HepG2 (cell line): ENCODE measurements around the gene SPHK2. TPM values are rescaled to one million over a fixed set of nuclear protein-coding genes. Genes with fewer than 3 reads are reported as not detected.

Experiments
- BATF2 ChIP-seq: sonication (generic); formaldehyde crosslinking; IDR thresholded peaks from 2 replicates; pipeline ENCODE4 v1.8.0; 2022; ENCODE audit warnings: mild to moderate bottlenecking, missing genetic modification reagents, moderate library complexity
- CREB3 ChIP-seq: sonication (generic); formaldehyde crosslinking; IDR thresholded peaks from 2 replicates; pipeline ENCODE4 v1.5.0; 2020; ENCODE audit warnings: missing genetic modification reagents
- CSRNP1 ChIP-seq: sonication (generic); formaldehyde crosslinking; IDR thresholded peaks from 2 replicates; pipeline ENCODE4 v1.8.1; 2023; ENCODE audit warnings: mild to moderate bottlenecking, missing genetic modification reagents
- E2F1 ChIP-seq: sonication (generic); formaldehyde crosslinking; IDR thresholded peaks from 2 replicates; pipeline ENCODE4 v1.5.0; 2020; ENCODE audit warnings: missing genetic modification reagents
- MEIS1 ChIP-seq: sonication (generic); formaldehyde crosslinking; IDR thresholded peaks from 2 replicates; pipeline ENCODE4 v1.9.0; 2021; ENCODE audit warnings: mild to moderate bottlenecking, missing genetic modification reagents, moderate library complexity, borderline replicate concordance
- POGZ ChIP-seq: sonication (generic); formaldehyde crosslinking; IDR thresholded peaks from 2 replicates; pipeline ENCODE4 v1.4.0; 2020; ENCODE audit warnings: mild to moderate bottlenecking, missing genetic modification reagents
- RFXAP ChIP-seq: sonication (generic); formaldehyde crosslinking; IDR thresholded peaks from 2 replicates; pipeline ENCODE4 v1.4.0; 2020; ENCODE audit warnings: missing genetic modification reagents, borderline replicate concordance
- SOX6 ChIP-seq, 2 experiments: fragments of 450-650 bp in 1 of 2; sonication (generic) in 1 of 2; formaldehyde crosslinking in 1 of 2; IDR thresholded peaks; 2 replicates each; pipeline versions ENCODE4 v1.4.0 to v1.6.1; 2017 to 2020; ENCODE audit warnings: antibody characterized with exemption in 1 of 2, mild to moderate bottlenecking in 1 of 2, missing genetic modification reagents in 1 of 2
- SRSF1 ChIP-seq: fragments of 200-400 bp; formaldehyde crosslinking; optimal IDR thresholded peaks from 2 replicates; pipeline ENCODE3; 2017; ENCODE audit warnings: mild to moderate bottlenecking, low read depth, low read length, moderate library complexity
- SUZ12 ChIP-seq: fragments of 150-350 bp; IDR thresholded peaks from 2 replicates; pipeline ENCODE4 v1.6.1; 2014; ENCODE audit warnings: low read depth, low read length
- TEAD2 ChIP-seq: sonication (generic); formaldehyde crosslinking; IDR thresholded peaks from 2 replicates; pipeline ENCODE4 v1.9.0; 2021; ENCODE audit warnings: missing genetic modification reagents
- TOE1 ChIP-seq: sonication (generic); formaldehyde crosslinking; IDR thresholded peaks from 2 replicates; pipeline ENCODE4 v1.4.0; 2020; ENCODE audit warnings: mild to moderate bottlenecking, missing genetic modification reagents
- ZBTB20 ChIP-seq: sonication (generic); formaldehyde crosslinking; IDR thresholded peaks from 2 replicates; pipeline ENCODE4 v1.8.1; 2023; ENCODE audit warnings: missing genetic modification reagents, low read depth, mild to moderate bottlenecking, borderline replicate concordance
- ZBTB43 ChIP-seq: sonication (generic); formaldehyde crosslinking; conservative IDR thresholded peaks from 2 replicates; pipeline ENCODE4 v1.4.0; 2020; ENCODE audit warnings: missing genetic modification reagents
- ZNF510 ChIP-seq: sonication (generic); formaldehyde crosslinking; IDR thresholded peaks from 2 replicates; pipeline ENCODE4 v1.4.0; 2020; ENCODE audit warnings: low read depth, mild to moderate bottlenecking, missing genetic modification reagents
- ZNF619 ChIP-seq: sonication (generic); formaldehyde crosslinking; IDR thresholded peaks from 2 replicates; pipeline ENCODE4 v1.4.0; 2020; ENCODE audit warnings: mild to moderate bottlenecking, missing genetic modification reagents
- ZNF691 ChIP-seq: sonication (generic); formaldehyde crosslinking; IDR thresholded peaks from 2 replicates; pipeline ENCODE4 v1.4.0; 2020; ENCODE audit warnings: missing genetic modification reagents, low read depth, mild to moderate bottlenecking, borderline replicate concordance
- ZNF740 ChIP-seq: sonication (generic); formaldehyde crosslinking; IDR thresholded peaks from 2 replicates; pipeline ENCODE4 v1.4.0; 2020; ENCODE audit warnings: missing genetic modification reagents
- ZNF768 ChIP-seq: sonication (generic); formaldehyde crosslinking; IDR thresholded peaks from 2 replicates; pipeline ENCODE4 v1.4.0; 2020; ENCODE audit warnings: missing genetic modification reagents
- ZNF777 ChIP-seq: sonication (generic); formaldehyde crosslinking; IDR thresholded peaks from 2 replicates; pipeline ENCODE4 v1.4.0; 2020; ENCODE audit warnings: missing genetic modification reagents
- ZNF816 ChIP-seq: sonication (generic); formaldehyde crosslinking; IDR thresholded peaks from 2 replicates; pipeline ENCODE4 v1.8.0; 2022; ENCODE audit warnings: missing genetic modification reagents, mild to moderate bottlenecking, borderline replicate concordance
- ZNF850 ChIP-seq: sonication (generic); formaldehyde crosslinking; conservative IDR thresholded peaks from 2 replicates; pipeline ENCODE4 v1.9.0; 2021; ENCODE audit warnings: mild to moderate bottlenecking, missing genetic modification reagents
- polyA plus RNA-seq, 8 experiments: library from polyadenylated mRNA; depleted of rRNA in 3 of 8; stranded (reverse) in 7 of 8; unstranded in 1 of 8; fragments of >200 nt; fragmentation: Illumina TruSeq in 4 of 8; extraction: Trizol in 4 of 8; gene quantifications; 2 replicates each; pipeline versions ENCODE4 v1.2.1 to v1.2.3, GENCODE V29; 2011 to 2016; ENCODE audit warnings: low read depth in 4 of 8, missing spikeins in 1 of 8, mixed read lengths in 1 of 8; ENCODE audit not compliant: insufficient read depth in 1 of 8
- total RNA-seq, 5 experiments: library from RNA; depleted of rRNA; stranded (reverse); fragments of >200 nt; fragmentation: Illumina TruSeq; extraction: Trizol; gene quantifications; 2 replicates each; pipeline ENCODE4 v1.2.3, GENCODE V29; 2016; ENCODE audit warnings: low read depth in 1 of 5

SPHK2 gene
- total and polyA plus RNA-seq, 2 of the 13 experiments (the other 11 are each of a cell fraction or from before 2014, with no cell fraction given): 2.9 to 14.4 TPM

GRCh38 chr19:48637449-48637947, 18.2 kb downstream of the SPHK2 start (continued):
- TF ChIP-seq TEAD2 (CRISPR knock-in tag) (no peak), ZNF777 (CRISPR knock-in tag) (no peak), ZNF691 (peak; percentile 68), SUZ12 (no peak), MEIS1 (CRISPR knock-in tag) (no peak), SRSF1 (no peak), POGZ (peak; percentile 59), ZNF740 (CRISPR knock-in tag) (no peak), SOX6 (IDR thresholded peaks at IDR 0.05) (no peak), SOX6 (CRISPR knock-in tag; IDR thresholded peaks at IDR 0.05) (peak; percentile 39; the same call in 1 of the 2 replicates), ZNF619 (CRISPR knock-in tag) (no peak), BATF2 (CRISPR knock-in tag) (peak; percentile 94), E2F1 (CRISPR knock-in tag) (no peak; the same call in 1 of the 2 replicates), RFXAP (CRISPR knock-in tag) (peak; percentile 76; the same call in 1 of the 2 replicates), ZBTB43 (CRISPR knock-in tag) (peak; percentile 78; the same call in 1 of the 2 replicates), ZBTB20 (CRISPR knock-in tag) (peak; percentile 86; the same call in 1 of the 2 replicates), CSRNP1 (CRISPR knock-in tag) (peak; percentile 82; the same call in 1 of the 2 replicates), TOE1 (peak; percentile 24; the same call in 1 of the 2 replicates), ZNF816 (CRISPR knock-in tag) (0 out of 2 replicates have a peak, but pooled peaks have one; percentile 81), ZNF510 (CRISPR knock-in tag) (peak; percentile 94; the same call in 1 of the 2 replicates), ZNF768 (CRISPR knock-in tag) (peak; percentile 31; the same call in 1 of the 2 replicates), CREB3 (peak; percentile 96), ZNF850 (CRISPR knock-in tag) (0 out of 2 replicates have a peak, but pooled peaks have one; percentile 51)
